ENCODE results near the gene DUSP12. TPM values are rescaled to one million over a fixed set of nuclear protein-coding genes. Genes with fewer than 3 reads are reported as not detected.
A peak's percentile ranks its signal among the peaks of the same experiment; 100 is the strongest.
"Not testable (repeated sequence)": the region's sequence is repeated elsewhere in the genome, so short reads cannot be mapped to it uniquely, and the experiment has no call there.

DUSP12 gene
- total RNA-seq, 1 donor, result 38.4 TPM

- H3K4me3 ChIP-seq (ENCODE audit: low read length), result no peak overlapping the region
- H3K4me1 ChIP-seq (ENCODE audit: insufficient read depth, low read length), result peaks cover 35% of the 10 kb centered on the region
- H3K27me3 ChIP-seq (ENCODE audit: insufficient read depth, low read length), result peaks cover 5% of the 10 kb centered on the region
- no peaks in the 10 kb centered on the region for H3K9me3 ChIP-seq (ENCODE audit: low read depth, low read length)
These were observed 12.0 kb upstream of the DUSP12 start for GRCh38 chr1:161737625-161738024.

- Histone ChIP-seq H3K27me3 (ENCODE audit: insufficient read depth, low read length) (peaks cover 5% of the 10 kb centered on the region), H3K9me3 (ENCODE audit: low read depth, low read length) (no peaks in the 10 kb centered on the region), H3K4me3 (ENCODE audit: low read length) (no peak overlapping the region), H3K4me1 (ENCODE audit: insufficient read depth, low read length) (peaks cover 35% of the 10 kb centered on the region)
These were observed 10.8 kb upstream of the DUSP12 start for GRCh38 chr1:161738627-161739287.

GRCh38 chr1:161739865-161740566 lies 9.6 kb upstream of the DUSP12 start:
- no peaks in the 10 kb centered on the region for H3K9me3 ChIP-seq (ENCODE audit: low read depth, low read length)
- H3K4me3 ChIP-seq (ENCODE audit: low read length), result no peak overlapping the region
- peaks cover 35% of the 10 kb centered on the region for H3K4me1 ChIP-seq (ENCODE audit: insufficient read depth, low read length)
- peaks cover 5% of the 10 kb centered on the region for H3K27me3 ChIP-seq (ENCODE audit: insufficient read depth, low read length)

GRCh38 chr1:161740921-161741320 lies 8.7 kb upstream of the DUSP12 start:
- Histone ChIP-seq H3K27me3 (ENCODE audit: insufficient read depth, low read length) (peaks cover 3% of the 10 kb centered on the region), H3K9me3 (ENCODE audit: low read depth, low read length) (no peaks in the 10 kb centered on the region), H3K4me1 (ENCODE audit: insufficient read depth, low read length) (peaks cover 35% of the 10 kb centered on the region), H3K4me3 (ENCODE audit: low read length) (no peak overlapping the region)

- peaks cover 35% of the 10 kb centered on the region for H3K4me1 ChIP-seq (ENCODE audit: insufficient read depth, low read length)
- H3K9me3 ChIP-seq (ENCODE audit: low read depth, low read length), result no peaks in the 10 kb centered on the region
- peaks cover 3% of the 10 kb centered on the region for H3K27me3 ChIP-seq (ENCODE audit: insufficient read depth, low read length)
- H3K4me3 ChIP-seq (ENCODE audit: low read length), result no peak overlapping the region
These were observed 6.4 kb upstream of the DUSP12 start for GRCh38 chr1:161743231-161743630.

- Histone ChIP-seq H3K4me3 (ENCODE audit: low read length) (no peak overlapping the region), H3K9me3 (ENCODE audit: low read depth, low read length) (no peaks in the 10 kb centered on the region), H3K27me3 (ENCODE audit: insufficient read depth, low read length) (peaks cover 3% of the 10 kb centered on the region), H3K4me1 (ENCODE audit: insufficient read depth, low read length) (peaks cover 21% of the 10 kb centered on the region)
These were observed 1.8 kb upstream of the DUSP12 start for GRCh38 chr1:161747801-161748200.

- Histone ChIP-seq H3K27me3 (ENCODE audit: insufficient read depth, low read length) (no peaks in the 10 kb centered on the region), H3K9me3 (ENCODE audit: low read depth, low read length) (no peaks in the 10 kb centered on the region), H3K4me3 (ENCODE audit: low read length) (no peak overlapping the region), H3K4me1 (ENCODE audit: insufficient read depth, low read length) (peaks cover 28% of the 10 kb centered on the region)
These were observed 14.0 kb downstream of the DUSP12 start for GRCh38 chr1:161763522-161764098.

- peak within 1 kb of the TSS; percentile 82 for H3K4me3 ChIP-seq (ENCODE audit: low read length)
- peaks cover 54% of the 10 kb centered on the region for H3K4me1 ChIP-seq (ENCODE audit: insufficient read depth, low read length)
- H3K9me3 ChIP-seq (ENCODE audit: low read depth, low read length), result no peaks in the 10 kb centered on the region
- H3K27me3 ChIP-seq (ENCODE audit: insufficient read depth, low read length), result no peaks in the 10 kb centered on the region
These were observed 16.8 kb downstream of the DUSP12 start, which contains the start of gene ATF6 for GRCh38 chr1:161766102-161766981. Gene ATF6 (plus strand): TSS chr1:161766320. CDS start chr1:161766361, 41 bp downstream.

- Histone ChIP-seq H3K4me1 (ENCODE audit: insufficient read depth, low read length) (peaks cover 75% of the 10 kb centered on the region), H3K9me3 (ENCODE audit: low read depth, low read length) (no peaks in the 10 kb centered on the region), H3K27me3 (ENCODE audit: insufficient read depth, low read length) (no peaks in the 10 kb centered on the region), H3K4me3 (ENCODE audit: low read length) (no peak overlapping the region)
These were observed 18.9 kb downstream of the DUSP12 start for GRCh38 chr1:161768461-161768860.

- no peak overlapping the region for H3K4me3 ChIP-seq (ENCODE audit: low read length)
- no peaks in the 10 kb centered on the region for H3K9me3 ChIP-seq (ENCODE audit: low read depth, low read length)
- no peaks in the 10 kb centered on the region for H3K27me3 ChIP-seq (ENCODE audit: insufficient read depth, low read length)
- peaks cover 80% of the 10 kb centered on the region for H3K4me1 ChIP-seq (ENCODE audit: insufficient read depth, low read length)
These were observed 19.5 kb downstream of the DUSP12 start for GRCh38 chr1:161768986-161769672.

- H3K9me3 ChIP-seq (ENCODE audit: low read depth, low read length); H3K4me3 ChIP-seq (ENCODE audit: low read length); H3K27me3 ChIP-seq (ENCODE audit: insufficient read depth, low read length): not testable (repeated sequence)
- peaks cover 80% of the 10 kb centered on the region for H3K4me1 ChIP-seq (ENCODE audit: insufficient read depth, low read length)
These were observed 20.1 kb downstream of the DUSP12 start for GRCh38 chr1:161769673-161770045.

- Histone ChIP-seq H3K27me3 (ENCODE audit: insufficient read depth, low read length) (no peaks in the 10 kb centered on the region), H3K4me1 (ENCODE audit: insufficient read depth, low read length) (peaks cover 78% of the 10 kb centered on the region), H3K4me3 (ENCODE audit: low read length) (no peak overlapping the region), H3K9me3 (ENCODE audit: low read depth, low read length) (no peaks in the 10 kb centered on the region)
These were observed 20.7 kb downstream of the DUSP12 start for GRCh38 chr1:161770250-161770649.

GRCh38 chr1:161771161-161771560 lies 21.6 kb downstream of the DUSP12 start:
- H3K4me3 ChIP-seq (ENCODE audit: low read length), result no peak overlapping the region
- H3K9me3 ChIP-seq (ENCODE audit: low read depth, low read length), result no peaks in the 10 kb centered on the region
- no peaks in the 10 kb centered on the region for H3K27me3 ChIP-seq (ENCODE audit: insufficient read depth, low read length)
- H3K4me1 ChIP-seq (ENCODE audit: insufficient read depth, low read length), result peaks cover 79% of the 10 kb centered on the region

- Histone ChIP-seq H3K4me1 (ENCODE audit: insufficient read depth, low read length) (peaks cover 75% of the 10 kb centered on the region), H3K9me3 (ENCODE audit: low read depth, low read length) (no peaks in the 10 kb centered on the region), H3K4me3 (ENCODE audit: low read length) (no peak overlapping the region), H3K27me3 (ENCODE audit: insufficient read depth, low read length) (no peaks in the 10 kb centered on the region)
These were observed 22.4 kb downstream of the DUSP12 start for GRCh38 chr1:161771973-161772372.
